ENCODE measurements around the gene AKR1D1.

DNA sequence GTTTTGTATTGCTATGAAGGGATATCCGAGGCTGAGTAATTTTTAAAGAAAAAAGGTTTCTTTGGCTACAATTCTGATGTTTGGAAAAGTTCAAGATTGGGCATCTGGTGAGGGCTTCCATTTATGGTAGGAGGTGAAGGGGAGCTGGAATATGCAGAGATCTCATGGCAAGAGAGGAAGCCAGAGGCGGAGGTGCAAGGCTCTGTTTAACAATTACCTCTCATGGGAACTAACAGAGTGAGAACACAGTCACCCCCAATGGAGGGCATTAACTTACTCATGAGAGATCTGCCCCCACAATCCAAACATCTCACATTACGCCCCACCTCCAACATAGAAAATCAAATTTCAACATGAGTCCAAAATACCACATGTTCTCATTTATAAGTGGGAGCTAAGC is 62.0 kb downstream of the AKR1D1 start:
- TF ChIP-seq POLR2A (IDR thresholded peaks at IDR 0.05) (no peak), CTCF (IDR thresholded peaks at IDR 0.05) (no peak)
